ENCODE results near the gene TPSB2.

The TPSB2 gene

DNA sequence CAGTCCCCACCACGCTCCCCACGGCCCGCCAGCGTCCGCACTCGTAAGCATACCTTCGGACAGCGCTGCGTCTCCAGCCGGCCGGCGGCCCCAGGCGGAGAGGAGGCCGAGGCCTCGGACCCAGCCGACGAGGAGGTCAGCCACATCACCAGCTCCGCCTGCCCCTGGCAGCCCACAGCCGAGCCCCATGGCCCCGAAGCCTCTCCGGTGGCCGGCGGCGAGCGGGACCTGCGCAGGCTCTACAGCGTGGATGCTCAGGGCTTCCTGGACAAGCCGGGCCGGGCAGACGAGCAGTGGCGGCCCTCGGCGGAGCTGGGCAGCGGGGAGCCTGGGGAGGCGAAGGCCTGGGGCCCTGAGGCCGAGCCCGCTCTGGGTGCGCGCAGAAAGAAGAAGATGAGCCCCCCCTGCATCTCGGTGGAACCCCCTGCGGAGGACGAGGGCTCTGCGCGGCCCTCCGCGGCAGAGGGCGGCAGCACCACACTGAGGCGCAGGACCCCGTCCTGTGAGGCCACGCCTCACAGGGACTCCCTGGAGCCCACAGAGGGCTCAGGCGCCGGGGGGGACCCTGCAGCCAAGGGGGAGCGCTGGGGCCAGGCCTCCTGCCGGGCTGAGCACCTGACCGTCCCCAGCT lies 9.8 kb downstream of the TPSB2 start:
- no peaks in the 10 kb centered on the region for H4K20me1 ChIP-seq (ENCODE audit: control insufficient read depth, insufficient read depth, low read depth, low read length)
- H3K4me2 ChIP-seq (ENCODE audit: low read length) = no peak overlapping the region
- H3K9me3 ChIP-seq (ENCODE audit: control insufficient read depth, insufficient read depth, low read length) = no peaks in the 10 kb centered on the region
- no peaks in the 10 kb centered on the region for H3K79me2 ChIP-seq (ENCODE audit: control insufficient read depth, low read length)
- no peak overlapping the region for H3K4me3 ChIP-seq (ENCODE audit: low read length)
- no peaks in the 10 kb centered on the region for H3F3A ChIP-seq (ENCODE audit: control insufficient read depth, insufficient read depth)
- H3K27me3 ChIP-seq (ENCODE audit: control insufficient read depth, low read length) = no peaks in the 10 kb centered on the region
- no peaks in the 10 kb centered on the region for H3K4me1 ChIP-seq (ENCODE audit: control insufficient read depth, low read length)
- no peaks in the 10 kb centered on the region for H3K36me3 ChIP-seq (ENCODE audit: control insufficient read depth, low read length)
- TF ChIP-seq, protein P1, sequence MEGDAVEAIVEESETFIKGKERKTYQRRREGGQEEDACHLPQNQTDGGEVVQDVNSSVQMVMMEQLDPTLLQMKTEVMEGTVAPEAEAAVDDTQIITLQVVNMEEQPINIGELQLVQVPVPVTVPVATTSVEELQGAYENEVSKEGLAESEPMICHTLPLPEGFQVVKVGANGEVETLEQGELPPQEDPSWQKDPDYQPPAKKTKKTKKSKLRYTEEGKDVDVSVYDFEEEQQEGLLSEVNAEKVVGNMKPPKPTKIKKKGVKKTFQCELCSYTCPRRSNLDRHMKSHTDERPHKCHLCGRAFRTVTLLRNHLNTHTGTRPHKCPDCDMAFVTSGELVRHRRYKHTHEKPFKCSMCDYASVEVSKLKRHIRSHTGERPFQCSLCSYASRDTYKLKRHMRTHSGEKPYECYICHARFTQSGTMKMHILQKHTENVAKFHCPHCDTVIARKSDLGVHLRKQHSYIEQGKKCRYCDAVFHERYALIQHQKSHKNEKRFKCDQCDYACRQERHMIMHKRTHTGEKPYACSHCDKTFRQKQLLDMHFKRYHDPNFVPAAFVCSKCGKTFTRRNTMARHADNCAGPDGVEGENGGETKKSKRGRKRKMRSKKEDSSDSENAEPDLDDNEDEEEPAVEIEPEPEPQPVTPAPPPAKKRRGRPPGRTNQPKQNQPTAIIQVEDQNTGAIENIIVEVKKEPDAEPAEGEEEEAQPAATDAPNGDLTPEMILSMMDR (IDR thresholded peaks at IDR 0.05; ENCODE audit: low read depth, low read length, poor library complexity, severe bottlenecking) = no peak
- TF ChIP-seq EZH2phosphoT487 (IDR thresholded peaks at IDR 0.05; ENCODE audit: borderline replicate concordance, low read length) = no peak
- H3K9me2 ChIP-seq (replicated peaks; ENCODE audit: control insufficient read depth, low read length) = no peaks in the 10 kb centered on the region
- H3K27ac ChIP-seq (ENCODE audit: low read depth, low read length) = no peak overlapping the region

DNA sequence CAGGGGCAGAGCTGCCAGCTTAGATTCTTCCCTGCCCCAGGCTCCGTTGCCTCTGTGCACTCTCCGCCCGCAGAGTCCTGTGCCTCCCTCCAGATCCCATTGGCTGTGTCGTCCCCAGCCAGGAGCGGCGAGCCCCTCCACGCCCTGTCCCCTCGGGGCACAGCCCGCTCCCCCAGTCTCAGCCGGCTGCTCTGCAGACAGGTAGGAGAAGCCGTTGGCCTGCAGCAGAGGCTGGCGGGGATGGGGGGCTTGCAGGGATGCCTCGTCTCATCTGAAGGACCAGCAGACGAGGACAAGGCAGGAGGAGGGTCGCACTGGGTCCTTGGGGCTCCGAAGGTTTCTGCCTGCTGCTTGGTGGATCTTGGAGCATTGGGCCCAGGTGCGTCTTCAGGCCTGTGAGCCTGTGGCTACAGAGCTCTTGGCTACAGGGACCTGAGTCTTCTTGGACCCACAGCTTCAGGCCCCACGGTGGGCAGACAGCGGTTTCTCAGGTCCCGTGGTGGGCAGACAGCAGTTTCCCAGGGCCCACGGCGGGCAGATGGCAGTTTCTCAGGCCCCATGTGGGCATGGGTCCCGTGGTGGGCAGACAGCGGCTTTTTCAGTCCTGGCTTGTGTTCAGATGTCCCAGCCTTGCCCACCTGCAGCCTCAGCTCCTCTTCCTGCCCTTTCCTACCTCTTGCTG lies 10.9 kb downstream of the TPSB2 start:
- Histone ChIP-seq H3K36me3 (ENCODE audit: control insufficient read depth, low read length) (no peaks in the 10 kb centered on the region), H3K79me2 (ENCODE audit: control insufficient read depth, low read length) (no peaks in the 10 kb centered on the region), H4K20me1 (ENCODE audit: control insufficient read depth, insufficient read depth, low read depth, low read length) (no peaks in the 10 kb centered on the region)

DNA sequence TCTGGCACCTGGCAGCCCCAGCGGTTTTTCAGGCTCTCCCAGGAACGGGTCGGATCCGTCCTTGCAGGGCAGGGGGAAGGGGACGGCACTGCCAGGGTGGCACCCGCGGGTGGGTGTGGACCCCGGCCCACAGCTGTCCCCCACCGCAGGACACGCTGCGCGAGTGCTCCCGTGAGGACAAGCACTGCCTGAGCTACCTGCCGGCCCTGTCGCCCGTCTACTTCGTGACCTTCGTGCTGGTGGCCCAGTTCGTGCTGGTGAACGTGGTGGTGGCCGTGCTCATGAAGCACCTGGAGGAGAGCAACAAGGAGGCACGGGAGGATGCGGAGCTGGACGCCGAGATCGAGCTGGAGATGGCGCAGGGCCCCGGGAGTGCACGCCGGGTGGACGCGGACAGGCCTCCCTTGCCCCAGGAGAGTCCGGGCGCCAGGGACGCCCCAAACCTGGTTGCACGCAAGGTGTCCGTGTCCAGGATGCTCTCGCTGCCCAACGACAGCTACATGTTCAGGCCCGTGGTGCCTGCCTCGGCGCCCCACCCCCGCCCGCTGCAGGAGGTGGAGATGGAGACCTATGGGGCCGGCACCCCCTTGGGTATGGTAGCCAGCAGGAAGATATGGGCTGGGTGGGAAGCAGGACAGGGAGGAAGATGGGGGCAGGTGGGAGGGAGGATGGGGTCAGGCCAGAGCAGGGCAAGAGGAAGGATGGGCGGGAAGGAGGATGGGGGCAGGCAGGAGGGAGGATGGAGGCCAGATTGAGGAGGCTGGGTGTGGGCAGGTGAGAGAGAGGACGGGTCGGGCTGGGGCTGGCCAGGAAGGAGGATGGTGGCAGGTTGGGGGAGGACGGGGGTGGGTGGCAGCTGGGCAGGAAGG lies 11.7 kb downstream of the TPSB2 start:
- TF ChIP-seq EZH2phosphoT487 (IDR thresholded peaks at IDR 0.05; ENCODE audit: borderline replicate concordance, low read length) = no peak
- TF ChIP-seq, protein P1 (IDR thresholded peaks at IDR 0.05; ENCODE audit: low read depth, low read length, poor library complexity, severe bottlenecking) = no peak
- no peaks in the 10 kb centered on the region for H3K36me3 ChIP-seq (ENCODE audit: control insufficient read depth, low read length)

More for the DNA sequence above, 10.9 kb downstream of the TPSB2 start:
- Histone ChIP-seq H3K4me1 (ENCODE audit: control insufficient read depth, low read length) (no peaks in the 10 kb centered on the region), H3K9me3 (ENCODE audit: control insufficient read depth, insufficient read depth, low read length) (no peaks in the 10 kb centered on the region), H3K4me3 (ENCODE audit: low read length) (no peak overlapping the region), H3K9me2 (replicated peaks; ENCODE audit: control insufficient read depth, low read length) (no peaks in the 10 kb centered on the region), H3K27me3 (ENCODE audit: control insufficient read depth, low read length) (no peaks in the 10 kb centered on the region), H3F3A (ENCODE audit: control insufficient read depth, insufficient read depth) (no peaks in the 10 kb centered on the region), H3K27ac (ENCODE audit: low read depth, low read length) (no peak overlapping the region), H3K4me2 (ENCODE audit: low read length) (no peak overlapping the region)
- TF ChIP-seq EZH2phosphoT487 (IDR thresholded peaks at IDR 0.05; ENCODE audit: borderline replicate concordance, low read length) = no peak
- TF ChIP-seq, protein P1 (IDR thresholded peaks at IDR 0.05; ENCODE audit: low read depth, low read length, poor library complexity, severe bottlenecking) = no peak

More for the DNA sequence above, 11.7 kb downstream of the TPSB2 start:
- Histone ChIP-seq H3K4me3 (ENCODE audit: low read length) (no peak overlapping the region), H3K79me2 (ENCODE audit: control insufficient read depth, low read length) (no peaks in the 10 kb centered on the region), H4K20me1 (ENCODE audit: control insufficient read depth, insufficient read depth, low read depth, low read length) (no peaks in the 10 kb centered on the region), H3K4me2 (ENCODE audit: low read length) (no peak overlapping the region), H3K27me3 (ENCODE audit: control insufficient read depth, low read length) (no peaks in the 10 kb centered on the region), H3K9me2 (replicated peaks; ENCODE audit: control insufficient read depth, low read length) (no peaks in the 10 kb centered on the region), H3K4me1 (ENCODE audit: control insufficient read depth, low read length) (no peaks in the 10 kb centered on the region), H3K27ac (ENCODE audit: low read depth, low read length) (no peak overlapping the region), H3F3A (ENCODE audit: control insufficient read depth, insufficient read depth) (no peaks in the 10 kb centered on the region), H3K9me3 (ENCODE audit: control insufficient read depth, insufficient read depth, low read length) (no peaks in the 10 kb centered on the region)

Measured in DOHH2 (cell line).